ENCODE data around the gene EXTL2.
"Not testable (repeated sequence)": the region's sequence is repeated elsewhere in the genome, so short reads cannot be mapped to it uniquely, and the experiment has no call there.

Gene EXTL2, protein sequence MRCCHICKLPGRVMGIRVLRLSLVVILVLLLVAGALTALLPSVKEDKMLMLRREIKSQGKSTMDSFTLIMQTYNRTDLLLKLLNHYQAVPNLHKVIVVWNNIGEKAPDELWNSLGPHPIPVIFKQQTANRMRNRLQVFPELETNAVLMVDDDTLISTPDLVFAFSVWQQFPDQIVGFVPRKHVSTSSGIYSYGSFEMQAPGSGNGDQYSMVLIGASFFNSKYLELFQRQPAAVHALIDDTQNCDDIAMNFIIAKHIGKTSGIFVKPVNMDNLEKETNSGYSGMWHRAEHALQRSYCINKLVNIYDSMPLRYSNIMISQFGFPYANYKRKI
- total RNA-seq: 2.6 to 20.2 (median 11.9) reads per million in 17 experiments

GRCh38 chr1:100894603-100895539 is at the start of gene EXTL2:
TSS of gene EXTL2 (minus strand) at chr1:100894842. CDS start at chr1:100888757, 6,085 bp downstream.
- DNase-seq: peak; percentile 68 to 85 (median 76)

- peak in 1 of 4 experiments; percentile 8 for DNase-seq
These were observed 48.9 kb upstream of the EXTL2 start for GRCh38 chr1:100943533-100943932.

- no peak for DNase-seq
These were observed 47.8 kb upstream of the EXTL2 start for GRCh38 chr1:100942304-100943046.

DNA sequence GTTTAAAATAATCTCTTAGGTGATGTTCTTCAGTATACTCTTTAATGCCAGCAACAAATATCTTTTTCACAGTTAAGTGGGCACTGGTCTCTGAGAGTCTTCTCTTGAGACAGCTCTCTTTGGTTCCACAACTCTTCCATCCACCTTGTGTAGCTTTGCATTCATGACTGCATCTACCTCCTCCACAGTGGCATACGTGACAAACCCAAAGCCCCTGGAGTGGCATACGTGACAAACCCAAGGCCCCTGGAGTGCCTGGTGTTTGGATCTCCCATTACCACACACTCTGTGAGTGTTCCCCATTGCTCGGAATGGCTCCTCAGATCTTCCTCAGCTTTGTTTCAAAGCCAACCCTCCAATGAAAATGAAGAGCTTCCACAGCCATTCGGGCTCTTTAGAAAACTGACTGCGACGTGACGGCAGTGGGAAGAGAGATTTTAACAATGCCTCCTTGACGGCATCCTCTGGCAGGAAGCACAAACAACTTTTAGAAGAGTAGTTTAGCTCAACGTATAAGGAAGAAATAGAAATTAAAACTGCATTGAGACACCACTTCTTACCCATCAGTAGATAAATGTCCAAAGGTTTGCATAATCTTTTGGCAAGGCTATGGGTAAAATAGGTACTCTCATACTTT is 47.1 kb upstream of the EXTL2 start:
- no peak for DNase-seq

GRCh38 chr1:100941098-100941527 is 46.5 kb upstream of the EXTL2 start:
- DNase-seq: no peak

GRCh38 chr1:100936194-100936967 is 41.7 kb upstream of the EXTL2 start:
- DNase-seq: no peak

DNA sequence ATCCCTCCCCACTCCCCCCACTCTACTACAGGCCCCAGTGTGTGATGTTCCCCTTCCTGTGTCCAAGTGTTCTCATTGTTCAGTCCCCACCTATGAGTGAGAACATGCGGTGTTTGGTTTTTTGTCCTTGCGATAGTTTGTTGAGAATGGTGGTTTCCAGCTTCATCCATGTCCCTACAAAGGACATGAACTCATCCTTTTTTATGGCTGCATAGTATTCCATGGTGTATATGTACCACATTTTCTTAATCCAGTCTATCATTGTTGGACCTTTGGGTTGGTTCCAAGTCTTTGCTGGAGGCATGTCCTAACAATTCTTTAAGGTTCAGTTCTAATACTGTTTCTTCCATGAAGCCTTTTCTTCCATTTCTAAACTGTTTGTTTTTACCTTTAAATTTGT is 38.9 kb upstream of the EXTL2 start:
- DNase-seq: not testable (repeated sequence)

DNA sequence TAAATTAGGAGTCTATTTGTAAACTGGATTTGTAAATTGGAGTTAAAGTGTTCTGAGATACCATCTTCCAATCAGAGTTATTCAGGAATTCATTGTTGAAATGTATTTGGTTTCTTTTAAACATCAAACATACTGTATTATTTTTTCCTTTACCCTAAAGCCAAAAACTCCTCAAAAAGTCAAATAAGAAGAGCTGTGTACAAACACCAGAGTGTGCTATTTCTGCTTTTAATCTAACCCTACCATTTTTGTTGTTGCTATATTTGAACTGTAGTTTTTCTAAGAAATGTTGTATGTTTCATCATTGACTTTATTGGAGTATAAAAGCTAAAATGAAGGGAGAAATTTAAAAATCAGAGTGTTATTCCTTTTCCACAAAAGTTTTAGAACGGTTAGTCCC is 37.1 kb upstream of the EXTL2 start:
- DNase-seq: no peak

DNA sequence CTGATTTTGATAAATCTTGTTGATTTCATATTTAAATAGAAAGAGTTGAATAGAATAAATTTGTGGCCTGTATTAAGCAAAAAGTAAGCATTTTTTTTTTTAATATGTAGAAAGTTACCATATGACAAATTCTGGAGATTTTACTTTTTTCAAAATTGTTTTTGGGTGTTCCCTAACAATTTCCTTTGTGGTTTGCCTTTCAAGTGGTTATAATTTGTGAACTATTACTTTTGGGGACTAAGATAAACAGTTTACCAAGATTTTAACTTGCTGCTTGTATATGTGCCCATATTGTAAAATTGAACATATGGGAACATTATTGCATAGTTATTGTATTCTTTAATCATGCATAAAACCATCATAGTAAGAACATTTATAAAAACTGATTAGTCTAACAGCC is 35.9 kb upstream of the EXTL2 start:
- DNase-seq: no peak

DNA sequence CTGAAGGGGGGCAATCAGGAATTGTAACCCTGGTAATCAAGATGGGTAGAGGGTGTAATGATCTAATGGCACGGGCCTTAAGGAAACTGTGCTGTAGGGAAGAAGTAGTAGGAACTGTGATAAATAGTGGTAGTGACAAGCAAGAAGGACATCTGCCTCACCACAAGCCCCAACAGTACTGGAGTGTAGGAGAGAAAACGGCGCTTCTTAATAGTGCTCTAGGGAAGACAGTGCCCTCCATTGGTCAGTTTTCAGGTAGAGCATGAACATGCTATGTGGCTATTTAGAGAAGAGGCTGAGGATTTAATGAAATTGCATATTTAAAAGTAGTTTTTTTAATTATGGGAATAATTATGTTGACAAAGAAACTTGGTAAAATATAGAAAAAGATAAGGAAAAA is 33.5 kb upstream of the EXTL2 start:
- DNase-seq: peak in 1 of 4 experiments; percentile 3

DNA sequence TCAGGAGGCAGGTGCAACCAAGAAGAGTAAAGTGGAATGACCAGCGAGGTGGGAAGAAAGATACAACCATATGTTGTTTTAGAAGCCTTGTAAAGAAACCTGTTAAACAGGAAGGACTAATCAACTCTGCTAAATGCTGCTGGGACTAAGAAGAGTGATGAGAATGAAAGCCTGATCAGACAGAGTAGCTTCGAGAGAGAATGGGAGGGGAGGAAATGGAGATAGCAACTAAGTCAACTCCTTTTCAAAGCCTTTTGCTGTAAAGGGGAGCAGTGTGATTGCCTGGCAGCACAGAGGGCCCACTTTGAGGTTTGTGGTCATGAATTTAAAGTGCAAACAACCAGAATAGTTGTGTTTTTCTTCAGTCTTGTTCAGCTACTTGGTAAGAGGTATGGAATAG is 32.6 kb upstream of the EXTL2 start:
- DNase-seq: no peak

DNA sequence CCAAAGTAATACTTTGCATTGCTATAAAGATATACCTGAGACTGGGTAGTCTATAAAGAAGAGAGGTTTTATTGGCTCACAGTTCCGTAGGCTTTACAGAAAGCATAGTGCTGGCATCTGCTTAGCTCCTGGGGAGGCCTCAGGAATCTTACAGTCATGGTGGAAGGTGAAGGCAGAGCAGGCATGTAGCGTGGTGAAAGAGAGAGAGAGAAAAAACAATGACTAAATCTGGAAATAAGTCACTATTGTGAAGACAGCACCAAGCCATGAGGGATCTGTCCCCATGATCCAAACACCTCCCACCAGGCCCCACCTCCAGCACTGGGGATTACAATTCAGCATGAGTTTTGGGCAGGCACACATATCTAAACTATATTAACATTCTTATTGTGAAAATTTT is 31.6 kb upstream of the EXTL2 start:
- no peak for DNase-seq

- DNase-seq: no peak
These were observed 30.3 kb upstream of the EXTL2 start for GRCh38 chr1:100924991-100925390.

- DNase-seq: no peak
These were observed 29.6 kb upstream of the EXTL2 start for GRCh38 chr1:100924212-100924611.

GRCh38 chr1:100921110-100921706 is 26.6 kb upstream of the EXTL2 start:
- DNase-seq: peak; percentile 3 to 82 (median 74)

GRCh38 chr1:100912019-100912418 is 17.4 kb upstream of the EXTL2 start:
- no peak for DNase-seq

DNA sequence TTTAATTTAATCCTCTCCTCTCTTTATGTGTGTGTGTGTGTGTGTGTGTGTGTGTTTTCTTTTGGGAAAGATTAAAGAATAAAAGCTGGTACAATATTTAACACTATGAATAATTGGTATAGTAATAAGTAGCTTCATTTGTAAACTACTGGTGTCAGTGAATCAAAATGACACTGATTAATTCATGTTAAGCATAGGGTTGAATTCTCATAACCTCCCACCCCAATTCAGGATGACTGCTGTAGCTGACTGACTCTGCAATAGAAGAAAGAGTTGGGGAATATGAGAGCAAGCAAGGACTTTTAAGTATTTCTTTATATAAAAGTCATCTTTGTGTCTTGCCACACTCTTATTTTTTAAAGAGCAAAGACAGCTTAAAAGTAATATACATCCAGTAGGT is 14.4 kb upstream of the EXTL2 start:
- DNase-seq: no peak

DNA sequence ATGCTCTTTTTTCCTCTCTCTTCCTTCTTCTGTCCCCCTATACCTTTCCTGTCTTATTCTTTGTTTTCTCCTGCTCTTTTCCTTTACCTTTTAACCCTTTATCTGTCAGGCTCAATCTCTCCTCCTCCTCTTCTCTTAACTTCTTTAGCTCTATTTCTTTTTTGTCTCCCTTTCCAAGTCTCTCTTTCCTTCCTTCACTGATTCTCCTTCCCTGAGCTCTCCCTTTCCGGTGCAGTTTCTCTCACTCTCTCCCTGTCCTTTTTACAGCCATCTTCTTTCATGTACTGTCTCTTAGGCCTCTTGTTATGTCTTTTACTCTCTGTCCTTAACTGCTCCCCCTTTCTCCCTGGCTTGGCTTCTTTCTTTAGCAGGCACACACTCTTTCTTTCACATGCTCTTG is 13.2 kb upstream of the EXTL2 start:
- DNase-seq: no peak

- DNase-seq: no peak
These were observed 10.5 kb upstream of the EXTL2 start for GRCh38 chr1:100905181-100905580.

GRCh38 chr1:100904528-100904927 is 9.9 kb upstream of the EXTL2 start:
- no peak for DNase-seq

- DNase-seq: no peak
These were observed 9.1 kb upstream of the EXTL2 start for GRCh38 chr1:100903777-100904176.
